DOHH2 (cell line): ENCODE measurements around the gene APCDD1L.
"Not testable (repeated sequence)": the region's sequence is repeated elsewhere in the genome, so short reads cannot be mapped to it uniquely, and the experiment has no call there.

Source experiments
- H3F3A ChIP-seq: fragments of 200-600 bp; sonication (generic), shearing (Covaris generic); 2 replicates; pipeline ENCODE4 v1.6.0; 2016; ENCODE audit warnings: antibody characterized with exemption, mild to moderate bottlenecking; ENCODE audit not compliant: control insufficient read depth, insufficient read depth
- H3K27ac ChIP-seq: fragments of 200-600 bp; sonication (generic); 2 replicates; pipeline ENCODE4 v1.5.1; 2014; ENCODE audit warnings: low read depth, mild to moderate bottlenecking, low read length, moderate library complexity
- H3K27me3 ChIP-seq: fragments of 200-600 bp; sonication (generic); 2 replicates; pipeline ENCODE4 v1.6.1; 2014; ENCODE audit warnings: mild to moderate bottlenecking, low read length, mixed read lengths; ENCODE audit not compliant: control insufficient read depth
- H3K36me3 ChIP-seq: fragments of 200-600 bp; sonication (generic); 2 replicates; pipeline ENCODE4 v1.6.1; 2014; ENCODE audit warnings: mild to moderate bottlenecking, low read length, moderate library complexity, mixed read lengths; ENCODE audit not compliant: control insufficient read depth
- H3K4me1 ChIP-seq: fragments of 200-600 bp; sonication (generic); 2 replicates; pipeline ENCODE4 v1.6.1; 2014; ENCODE audit warnings: mild to moderate bottlenecking, low read length, mixed read lengths; ENCODE audit not compliant: control insufficient read depth
- H3K4me2 ChIP-seq: fragments of 200-600 bp; sonication (generic); 2 replicates; pipeline ENCODE4 v1.6.0; 2014; ENCODE audit warnings: mild to moderate bottlenecking, low read length, moderate library complexity
- H3K4me3 ChIP-seq: fragments of 200-600 bp; sonication (generic); 2 replicates; pipeline ENCODE4 v1.5.1; 2014; ENCODE audit warnings: mild to moderate bottlenecking, low read length, mixed read lengths
- H3K79me2 ChIP-seq: fragments of 200-600 bp; sonication (generic); 2 replicates; pipeline ENCODE4 v1.6.1; 2014; ENCODE audit warnings: mild to moderate bottlenecking, low read length, mixed read lengths; ENCODE audit not compliant: control insufficient read depth
- H3K9me2 ChIP-seq: fragments of 200-600 bp; sonication (generic); replicated peaks from 2 replicates; pipeline ENCODE4 v1.6.1; 2014; ENCODE audit warnings: mild to moderate bottlenecking, low read length, mixed read lengths; ENCODE audit not compliant: control insufficient read depth
- H3K9me3 ChIP-seq: fragments of 200-600 bp; sonication (generic); 2 replicates; pipeline ENCODE4 v1.6.1; 2014; ENCODE audit warnings: antibody characterized with exemption, low read length, mixed read lengths; ENCODE audit not compliant: control insufficient read depth, insufficient read depth
- H4K20me1 ChIP-seq: fragments of 200-600 bp; sonication (generic); 2 replicates; pipeline ENCODE4 v1.6.0; 2014; ENCODE audit warnings: low read depth, mild to moderate bottlenecking, antibody characterized with exemption, low read length, moderate library complexity; ENCODE audit not compliant: control insufficient read depth, insufficient read depth
- CTCF ChIP-seq: fragments of 200-600 bp; sonication (generic); IDR thresholded peaks from one replicate; pipeline ENCODE4 v1.5.1; 2014; ENCODE audit warnings: antibody characterized with exemption, mild to moderate bottlenecking, low read depth, low read length; ENCODE audit not compliant: poor library complexity, severe bottlenecking
- EZH2phosphoT487 ChIP-seq: fragments of 200-600 bp; sonication (generic); IDR thresholded peaks from 2 replicates; pipeline ENCODE4 v1.6.1; 2017; ENCODE audit warnings: borderline replicate concordance, mild to moderate bottlenecking, antibody characterized with exemption, low read length, moderate library complexity, mixed read lengths

APCDD1L gene

DNA sequence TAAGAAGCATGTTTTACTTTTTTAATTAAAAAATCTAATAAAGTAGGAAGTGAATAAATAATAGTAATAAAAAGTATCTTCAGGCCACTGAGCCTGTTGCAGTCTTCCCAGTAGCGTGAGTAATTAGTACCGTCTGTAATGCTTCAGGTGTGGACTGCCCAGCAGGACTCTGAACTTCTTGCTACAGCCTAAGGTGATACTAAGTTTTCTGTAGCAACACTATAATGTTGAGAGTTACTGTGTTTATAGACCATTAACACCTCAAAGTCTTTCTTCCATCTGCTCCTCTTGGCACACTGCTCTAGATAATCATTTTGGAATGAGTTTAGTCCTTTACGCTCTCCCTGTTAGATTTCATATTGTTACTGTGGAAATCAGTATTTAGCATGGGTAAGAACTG, 97.8 kb downstream of the APCDD1L start:
- H3K79me2 ChIP-seq, result peaks cover 76% of the 10 kb centered on the region

DNA sequence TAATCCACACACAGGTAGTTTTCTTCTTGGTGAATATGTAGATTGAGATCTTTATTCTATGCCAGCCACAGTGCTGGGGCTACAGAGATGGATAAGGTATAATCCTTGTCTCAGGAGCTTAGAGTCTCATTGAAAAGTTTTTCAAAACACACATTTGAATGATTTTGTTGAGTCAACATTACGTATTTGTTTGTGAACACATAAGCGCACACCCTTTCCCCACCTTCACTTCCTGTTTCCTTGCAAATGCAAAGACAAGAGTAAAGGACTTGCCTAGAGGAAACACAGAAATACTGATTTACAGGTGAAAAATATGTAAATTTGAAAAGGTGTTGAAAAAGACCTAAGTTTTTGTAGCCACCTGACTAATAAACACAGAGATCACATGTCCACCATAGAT, 98.4 kb downstream of the APCDD1L start:
- Histone ChIP-seq H3K27me3 (no peaks in the 10 kb centered on the region), H3K4me2 (no peak overlapping the region), H3K4me1 (peaks cover 8% of the 10 kb centered on the region), H3K9me3 (no peaks in the 10 kb centered on the region), H3K4me3 (no peak overlapping the region), H3K27ac (no peak overlapping the region), H3K9me2 (no peaks in the 10 kb centered on the region), H3F3A (no peaks in the 10 kb centered on the region), H3K36me3 (peaks cover 49% of the 10 kb centered on the region), H4K20me1 (no peaks in the 10 kb centered on the region), H3K79me2 (peaks cover 77% of the 10 kb centered on the region)
- TF ChIP-seq CTCF (no peak), EZH2phosphoT487 (no peak)

More for the DNA sequence above, 97.8 kb downstream of the APCDD1L start:
- Histone ChIP-seq H3K27ac (no peak overlapping the region), H3F3A (no peaks in the 10 kb centered on the region), H3K9me2 (no peaks in the 10 kb centered on the region), H4K20me1 (no peaks in the 10 kb centered on the region), H3K36me3 (peaks cover 52% of the 10 kb centered on the region), H3K9me3 (no peaks in the 10 kb centered on the region), H3K4me3 (no peak overlapping the region), H3K4me1 (peaks cover 8% of the 10 kb centered on the region), H3K27me3 (no peaks in the 10 kb centered on the region), H3K4me2 (no peak overlapping the region)
- TF ChIP-seq EZH2phosphoT487, result no peak
- TF ChIP-seq CTCF, result no peak

DNA sequence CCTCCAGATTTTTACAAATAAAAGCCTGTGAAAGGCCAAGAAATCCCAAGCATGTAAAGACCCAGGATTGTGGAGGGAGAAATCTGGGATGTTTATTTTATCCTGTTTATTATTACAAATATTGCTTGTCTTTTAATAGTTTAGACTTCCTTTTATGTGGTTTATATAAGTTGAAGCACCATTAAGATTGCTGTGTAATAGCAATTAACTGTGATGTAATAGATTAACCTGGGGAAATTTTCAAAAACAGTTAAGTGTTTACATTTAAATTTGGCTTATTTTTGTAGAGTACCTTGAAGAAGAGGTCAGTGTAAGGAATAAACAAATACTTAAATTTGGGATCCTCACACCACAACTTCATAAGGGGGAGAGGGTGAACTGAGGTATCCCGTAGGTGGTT, 99.1 kb downstream of the APCDD1L start:
- H3K27ac ChIP-seq, result no peak overlapping the region
- H3K4me3 ChIP-seq, result no peak overlapping the region
- H3K79me2 ChIP-seq, result peaks cover 77% of the 10 kb centered on the region
- no peak overlapping the region for H3K4me2 ChIP-seq
- no peaks in the 10 kb centered on the region for H3K9me3 ChIP-seq
- TF ChIP-seq EZH2phosphoT487 (no peak), CTCF (no peak)
- no peaks in the 10 kb centered on the region for H3K27me3 ChIP-seq
- H3K4me1 ChIP-seq, result peaks cover 8% of the 10 kb centered on the region
- H3K9me2 ChIP-seq, result no peaks in the 10 kb centered on the region
- H4K20me1 ChIP-seq, result no peaks in the 10 kb centered on the region
- peaks cover 41% of the 10 kb centered on the region for H3K36me3 ChIP-seq
- H3F3A ChIP-seq, result no peaks in the 10 kb centered on the region

DNA sequence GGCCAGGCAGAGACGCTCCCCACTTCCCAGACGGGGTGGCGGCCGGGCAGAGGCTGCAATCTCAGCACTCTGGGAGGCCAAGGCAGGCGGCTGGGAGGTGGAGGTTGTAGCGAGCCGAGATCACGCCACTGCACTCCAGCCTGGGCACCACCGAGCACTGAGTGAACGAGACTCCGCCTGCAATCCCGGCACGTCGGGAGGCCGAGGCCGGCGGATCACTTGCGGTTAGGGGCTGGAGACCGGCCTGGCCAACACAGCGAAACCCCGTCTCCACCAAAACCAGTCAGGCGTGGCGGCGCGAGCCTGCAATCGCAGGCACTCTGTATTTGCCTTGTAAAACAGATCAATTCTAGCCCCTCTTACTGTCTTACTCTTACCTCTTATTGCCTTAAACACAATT, 100.4 kb downstream of the APCDD1L start:
- not testable (repeated sequence) for H4K20me1 ChIP-seq, H3K9me3 ChIP-seq
- peaks cover 35% of the 10 kb centered on the region for H3K36me3 ChIP-seq

GRCh38 chr20:58414216-58414615, 101.0 kb downstream of the APCDD1L start:
- H4K20me1 ChIP-seq, H3K9me2 ChIP-seq, H3K27me3 ChIP-seq, H3K4me3 ChIP-seq, H3K4me2 ChIP-seq, H3F3A ChIP-seq, H3K9me3 ChIP-seq, H3K27ac ChIP-seq: not testable (repeated sequence)
- Histone ChIP-seq H3K4me1 (peaks cover 12% of the 10 kb centered on the region), H3K36me3 (peaks cover 34% of the 10 kb centered on the region), H3K79me2 (peaks cover 82% of the 10 kb centered on the region)

More for the DNA sequence above, 100.4 kb downstream of the APCDD1L start:
- H3K4me2 ChIP-seq, H3K27ac ChIP-seq, H3F3A ChIP-seq, H3K9me2 ChIP-seq, H3K4me1 ChIP-seq, H3K4me3 ChIP-seq, H3K27me3 ChIP-seq: not testable (repeated sequence)
- H3K79me2 ChIP-seq, result peaks cover 81% of the 10 kb centered on the region
